ENCODE data around the gene MED25.
A peak's percentile ranks its signal among the peaks of the same experiment; 100 is the strongest.

MED25 gene

GRCh38 chr19:49817964-49818648 is at the start of gene MED25:
Gene MED25 (plus strand): TSS chr19:49818289. CDS start chr19:49818342, 53 bp downstream.
- DNase-seq (ENCODE audit: low read depth in 2 of 2) = peak; percentile 70 to 82

- DNase-seq (ENCODE audit: low read depth in 2 of 2) = no peak
Observed at GRCh38 chr19:49770529-49770928, 47.6 kb upstream of the MED25 start.

GRCh38 chr19:49771674-49772139 is 46.4 kb upstream of the MED25 start:
- no peak for DNase-seq (ENCODE audit: low read depth in 2 of 2)

GRCh38 chr19:49772850-49773432 is 45.1 kb upstream of the MED25 start:
- DNase-seq (ENCODE audit: low read depth in 2 of 2) = no peak

- no peak for DNase-seq (ENCODE audit: low read depth in 2 of 2)
Observed at GRCh38 chr19:49773663-49774350, 44.3 kb upstream of the MED25 start.

- DNase-seq (ENCODE audit: low read depth in 2 of 2) = no peak
Observed at GRCh38 chr19:49774969-49775368, 43.1 kb upstream of the MED25 start.

- DNase-seq (ENCODE audit: low read depth in 2 of 2) = no peak
Observed at GRCh38 chr19:49775742-49776370, 42.2 kb upstream of the MED25 start.

- DNase-seq (ENCODE audit: low read depth in 2 of 2) = no peak
Observed at GRCh38 chr19:49776371-49776764, 41.7 kb upstream of the MED25 start.

GRCh38 chr19:49779731-49780555 is 38.1 kb upstream of the MED25 start:
- no peak for DNase-seq (ENCODE audit: low read depth in 2 of 2)

GRCh38 chr19:49780861-49781260 is 37.2 kb upstream of the MED25 start:
- DNase-seq (ENCODE audit: low read depth in 2 of 2) = no peak

GRCh38 chr19:49781394-49781793 is 36.7 kb upstream of the MED25 start:
- DNase-seq (ENCODE audit: low read depth in 2 of 2) = no peak

- DNase-seq (ENCODE audit: low read depth in 2 of 2) = no peak
Observed at GRCh38 chr19:49782515-49782914, 35.6 kb upstream of the MED25 start.

GRCh38 chr19:49786376-49786820 is 31.7 kb upstream of the MED25 start:
- DNase-seq (ENCODE audit: low read depth in 2 of 2) = no peak

- no peak for DNase-seq (ENCODE audit: low read depth in 2 of 2)
Observed at GRCh38 chr19:49787746-49788145, 30.3 kb upstream of the MED25 start.

- no peak for DNase-seq (ENCODE audit: low read depth in 2 of 2)
Observed at GRCh38 chr19:49788857-49789256, 29.2 kb upstream of the MED25 start.

- DNase-seq (ENCODE audit: low read depth in 2 of 2) = no peak
Observed at GRCh38 chr19:49790866-49791265, 27.2 kb upstream of the MED25 start.

GRCh38 chr19:49791776-49792445 is 26.2 kb upstream of the MED25 start:
- DNase-seq (ENCODE audit: low read depth in 2 of 2) = no peak

- no peak for DNase-seq (ENCODE audit: low read depth in 2 of 2)
Observed at GRCh38 chr19:49792829-49793560, 25.1 kb upstream of the MED25 start.

GRCh38 chr19:49793561-49793840 is 24.6 kb upstream of the MED25 start:
- no peak for DNase-seq (ENCODE audit: low read depth in 2 of 2)

GRCh38 chr19:49795615-49796014 is 22.5 kb upstream of the MED25 start:
- no peak for DNase-seq (ENCODE audit: low read depth in 2 of 2)

GRCh38 chr19:49798574-49798973 is 19.5 kb upstream of the MED25 start:
- DNase-seq (ENCODE audit: low read depth in 2 of 2) = no peak
